Stomach smooth muscle (tissue), 2 donors: ENCODE measurements around the gene POPDC3.

Experiments
- H3K27ac ChIP-seq: one replicate; pipeline ENCODE4 v1.7.0; 2013; ENCODE audit warnings: mild to moderate bottlenecking, low read length, inconsistent platforms
- H3K27me3 ChIP-seq, 2 donors: one replicate each; pipeline ENCODE4 v1.7.0; 2013; ENCODE audit warnings: low read length in 2 of 2; ENCODE audit not compliant: insufficient read depth in 2 of 2, control insufficient read depth in 1 of 2
- H3K36me3 ChIP-seq, 2 donors: one replicate each; pipeline ENCODE4 v1.7.0; 2013; ENCODE audit warnings: low read length in 2 of 2; ENCODE audit not compliant: control insufficient read depth in 2 of 2, insufficient read depth in 2 of 2
- H3K4me1 ChIP-seq: one replicate; pipeline ENCODE4 v1.7.0; 2013; ENCODE audit warnings: low read length; ENCODE audit not compliant: control insufficient read depth, insufficient read depth
- H3K4me3 ChIP-seq, 2 donors: one replicate each; pipeline ENCODE4 v1.7.0; 2013; ENCODE audit warnings: low read length in 2 of 2
- H3K9ac ChIP-seq, 2 donors: one replicate each; pipeline ENCODE4 v1.7.0; 2013; ENCODE audit warnings: low read length in 2 of 2, mild to moderate bottlenecking in 1 of 2
- H3K9me3 ChIP-seq, 2 donors: one replicate each; pipeline ENCODE4 v1.7.0; 2013; ENCODE audit warnings: low read length in 2 of 2; ENCODE audit not compliant: control insufficient read depth in 2 of 2
- donor health status: healthy.
- donor health status: Pancreatic carcinoma.

POPDC3 gene

GRCh38 chr6:105152880-105153279 is 26.9 kb downstream of the POPDC3 start:
- H3K9me3 ChIP-seq: no peaks in the 10 kb centered on the region
- no peak overlapping the region for H3K9ac ChIP-seq
- H3K27me3 ChIP-seq: no peaks in the 10 kb centered on the region
- H3K4me3 ChIP-seq: no peak overlapping the region
- peaks cover 14 to 26% of the 10 kb centered on the region in 2 donors for H3K36me3 ChIP-seq
- H3K4me1 ChIP-seq: no peaks in the 10 kb centered on the region
- H3K27ac ChIP-seq: no peak overlapping the region

GRCh38 chr6:105151644-105152043 is 28.2 kb downstream of the POPDC3 start:
- Histone ChIP-seq H3K36me3 (peaks cover 11 to 20% of the 10 kb centered on the region in 2 donors), H3K4me1 (no peaks in the 10 kb centered on the region), H3K4me3 (no peak overlapping the region), H3K9ac (no peak overlapping the region), H3K27me3 (no peaks in the 10 kb centered on the region), H3K27ac (no peak overlapping the region), H3K9me3 (no peaks in the 10 kb centered on the region)

- peaks cover 7% of the 10 kb centered on the region for H3K4me1 ChIP-seq
- H3K4me3 ChIP-seq: peak overlapping the region; percentile 72 to 81
- H3K9me3 ChIP-seq: no peaks in the 10 kb centered on the region
- H3K9ac ChIP-seq: no peak overlapping the region
- no peaks in the 10 kb centered on the region for H3K27me3 ChIP-seq
- no peaks in the 10 kb centered on the region for H3K36me3 ChIP-seq
- no peak overlapping the region for H3K27ac ChIP-seq
Observed at GRCh38 chr6:105138141-105138540, 41.7 kb downstream of the POPDC3 start.

- H3K27ac ChIP-seq: peak overlapping the region; percentile 50
- no peaks in the 10 kb centered on the region for H3K27me3 ChIP-seq
- H3K9ac ChIP-seq: peak overlapping the region; percentile 66 to 81
- H3K4me1 ChIP-seq: peaks cover 7% of the 10 kb centered on the region
- peak overlapping the region; percentile 72 to 81 for H3K4me3 ChIP-seq
- no peaks in the 10 kb centered on the region for H3K9me3 ChIP-seq
- no peaks in the 10 kb centered on the region for H3K36me3 ChIP-seq
Observed at GRCh38 chr6:105137388-105137787, 42.4 kb downstream of the POPDC3 start.

- Histone ChIP-seq H3K36me3 (no peaks in the 10 kb centered on the region), H3K9me3 (no peaks in the 10 kb centered on the region), H3K4me3 (peak overlapping the region; percentile 75 to 81), H3K27me3 (no peaks in the 10 kb centered on the region), H3K4me1 (peaks cover 7% of the 10 kb centered on the region), H3K27ac (peak overlapping the region; percentile 58), H3K9ac (peak overlapping the region; percentile 66 to 81)
Observed at GRCh38 chr6:105136431-105137350, 43.1 kb downstream of the POPDC3 start.

- Histone ChIP-seq H3K27me3 (no peaks in the 10 kb centered on the region), H3K27ac (peak overlapping the region; percentile 58), H3K9ac (peak overlapping the region; percentile 60 to 79)
Observed at GRCh38 chr6:105135907-105136430, 43.8 kb downstream of the POPDC3 start.

GRCh38 chr6:105135056-105135455 is 44.8 kb downstream of the POPDC3 start:
- Histone ChIP-seq H3K4me1 (peaks cover 7% of the 10 kb centered on the region), H3K27ac (no peak overlapping the region), H3K9me3 (no peaks in the 10 kb centered on the region), H3K4me3 (peak overlapping the region; percentile 15 to 81), H3K9ac (no peak overlapping the region), H3K36me3 (no peaks in the 10 kb centered on the region), H3K27me3 (no peaks in the 10 kb centered on the region)

More at GRCh38 chr6:105135907-105136430, 43.8 kb downstream of the POPDC3 start:
- Histone ChIP-seq H3K4me1 (peaks cover 7% of the 10 kb centered on the region), H3K36me3 (no peaks in the 10 kb centered on the region), H3K9me3 (no peaks in the 10 kb centered on the region), H3K4me3 (peak overlapping the region; percentile 75 to 81)

GRCh38 chr6:105122717-105123116 is 57.1 kb downstream of the POPDC3 start:
- Histone ChIP-seq H3K4me1 (no peaks in the 10 kb centered on the region), H3K27ac (no peak overlapping the region), H3K27me3 (no peaks in the 10 kb centered on the region), H3K36me3 (peaks cover 29 to 31% of the 10 kb centered on the region in 2 donors), H3K4me3 (no peak overlapping the region), H3K9ac (no peak overlapping the region), H3K9me3 (no peaks in the 10 kb centered on the region)

GRCh38 chr6:105121981-105122380 is 57.8 kb downstream of the POPDC3 start:
- no peak overlapping the region for H3K9ac ChIP-seq
- no peaks in the 10 kb centered on the region for H3K9me3 ChIP-seq
- no peaks in the 10 kb centered on the region for H3K4me1 ChIP-seq
- H3K4me3 ChIP-seq: no peak overlapping the region
- no peak overlapping the region for H3K27ac ChIP-seq
- peaks cover 29 to 34% of the 10 kb centered on the region in 2 donors for H3K36me3 ChIP-seq
- H3K27me3 ChIP-seq: no peaks in the 10 kb centered on the region

GRCh38 chr6:105120570-105120969 is 59.2 kb downstream of the POPDC3 start:
- H3K36me3 ChIP-seq: peaks cover 26 to 36% of the 10 kb centered on the region in 2 donors
- no peak overlapping the region for H3K4me3 ChIP-seq
- H3K27me3 ChIP-seq: no peaks in the 10 kb centered on the region
- H3K9me3 ChIP-seq: no peaks in the 10 kb centered on the region
- no peaks in the 10 kb centered on the region for H3K4me1 ChIP-seq
- no peak overlapping the region for H3K9ac ChIP-seq
- H3K27ac ChIP-seq: no peak overlapping the region

- no peaks in the 10 kb centered on the region for H3K9me3 ChIP-seq
- no peaks in the 10 kb centered on the region for H3K4me1 ChIP-seq
- no peaks in the 10 kb centered on the region for H3K27me3 ChIP-seq
- H3K9ac ChIP-seq: no peak overlapping the region
- H3K36me3 ChIP-seq: peaks cover 9 to 27% of the 10 kb centered on the region in 2 donors
- no peak overlapping the region for H3K27ac ChIP-seq
- no peak overlapping the region for H3K4me3 ChIP-seq
Observed at GRCh38 chr6:105116150-105116549, 63.7 kb downstream of the POPDC3 start.
